ENCODE results near the gene PURA. TPM values are rescaled to one million over a fixed set of nuclear protein-coding genes. Genes with fewer than 3 reads are reported as not detected.

PURA gene
- total and polyA plus RNA-seq, 2 of the 13 experiments (the other 11 are each of a cell fraction or from before 2014, with no cell fraction given): 2.0 to 5.0 TPM

DNA sequence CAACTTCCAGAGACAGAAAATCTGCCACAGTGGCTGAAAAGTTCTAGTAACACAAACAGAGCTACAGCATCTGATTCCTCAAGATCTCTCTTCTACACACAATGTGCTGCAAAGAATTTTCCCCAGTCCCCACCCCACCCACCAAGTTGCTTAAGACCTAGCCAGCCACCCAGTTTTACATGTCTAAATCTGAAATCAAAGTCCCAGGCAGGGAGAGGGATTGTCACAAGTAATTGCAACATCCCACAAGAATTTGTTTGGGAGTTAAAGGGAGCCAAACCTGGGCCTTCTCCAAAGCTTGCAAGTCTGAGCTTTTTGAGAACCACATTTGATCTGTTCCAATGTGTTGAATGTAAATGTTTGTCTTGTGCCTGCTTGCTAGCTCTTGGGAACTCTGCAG lies 27.3 kb downstream of the PURA start:
- BruUV-seq (replicated peaks): no TSS peak
- in situ Hi-C loops (cut with HindIII; ENCODE audit: extremely low pct_ligation_motif_present, low pct_unique_long_range_greater_than_20kb): no loop called here
- CTCF ChIA-PET (ENCODE audit: low intra/inter-chr PET ratio, low total read pairs): no interaction called here
- Histone ChIP-seq H3K4me3 (replicated peaks in 1 of 3; ENCODE audit: insufficient read depth in 1 of 3, low read depth in 2 of 3, low read length in 3 of 3) (no peak overlapping the region), H3K27me3 (ENCODE audit: control insufficient read depth in 1 of 2, insufficient read depth in 2 of 2, low read length in 2 of 2) (0 out of 5 replicates have a peak, but pooled peaks cover 1 to 5% of the 10 kb centered on the region in 2 experiments), H3K27ac (ENCODE audit: extremely low read length, insufficient read depth, low read length) (no peak overlapping the region), H3K9me3 (ENCODE audit: low read length) (no peaks in the 10 kb centered on the region), H3K9ac (ENCODE audit: insufficient read depth, low read depth, low read length) (no peak overlapping the region), H3K36me3 (replicated peaks in 1 of 2; ENCODE audit: control insufficient read depth in 1 of 2, insufficient read depth in 2 of 2, low read length in 2 of 2) (no peaks in the 10 kb centered on the region), H4K20me1 (ENCODE audit: insufficient read depth, low read length) (peaks cover 21% of the 10 kb centered on the region), H3K4me1 (ENCODE audit: insufficient read depth, low read length) (peaks cover 53% of the 10 kb centered on the region), H2AFZ (ENCODE audit: low read length) (no peak overlapping the region), H3K79me2 (ENCODE audit: insufficient read depth, low read length) (no peaks in the 10 kb centered on the region), H3K4me2 (ENCODE audit: low read depth, low read length) (no peak overlapping the region)
- POLR2A ChIA-PET: no interaction called here
- FAIRE-seq (no peak), DNase-seq (ENCODE audit: low spot score) (no peak), ATAC-seq (no peak)
- intact Hi-C loops (cut with micrococcal nuclease; ENCODE audit: unreplicated experiment): loop anchor here (5.0 kb wide), 1 partner anchor 34 kb away; no protein-coding TSS in a partner anchor
- TF ChIP-seq, protein P1, sequence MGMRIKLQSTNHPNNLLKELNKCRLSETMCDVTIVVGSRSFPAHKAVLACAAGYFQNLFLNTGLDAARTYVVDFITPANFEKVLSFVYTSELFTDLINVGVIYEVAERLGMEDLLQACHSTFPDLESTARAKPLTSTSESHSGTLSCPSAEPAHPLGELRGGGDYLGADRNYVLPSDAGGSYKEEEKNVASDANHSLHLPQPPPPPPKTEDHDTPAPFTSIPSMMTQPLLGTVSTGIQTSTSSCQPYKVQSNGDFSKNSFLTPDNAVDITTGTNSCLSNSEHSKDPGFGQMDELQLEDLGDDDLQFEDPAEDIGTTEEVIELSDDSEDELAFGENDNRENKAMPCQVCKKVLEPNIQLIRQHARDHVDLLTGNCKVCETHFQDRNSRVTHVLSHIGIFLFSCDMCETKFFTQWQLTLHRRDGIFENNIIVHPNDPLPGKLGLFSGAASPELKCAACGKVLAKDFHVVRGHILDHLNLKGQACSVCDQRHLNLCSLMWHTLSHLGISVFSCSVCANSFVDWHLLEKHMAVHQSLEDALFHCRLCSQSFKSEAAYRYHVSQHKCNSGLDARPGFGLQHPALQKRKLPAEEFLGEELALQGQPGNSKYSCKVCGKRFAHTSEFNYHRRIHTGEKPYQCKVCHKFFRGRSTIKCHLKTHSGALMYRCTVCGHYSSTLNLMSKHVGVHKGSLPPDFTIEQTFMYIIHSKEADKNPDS (CRISPR knock-in tag; IDR thresholded peaks at IDR 0.05): no peak
- TF ChIP-seq ZFP36 (IDR thresholded peaks at IDR 0.05; ENCODE audit: borderline replicate concordance, low read depth, low read length, partially characterized antibody): no peak
- TF ChIP-seq ZNF788 (CRISPR knock-in tag; IDR thresholded peaks at IDR 0.05; ENCODE audit: borderline replicate concordance): no peak
- no peak for TF ChIP-seq ZNF274 (CRISPR knock-in tag; IDR thresholded peaks at IDR 0.05)
- no peak for TF ChIP-seq ZNF629 (CRISPR knock-in tag; conservative IDR thresholded peaks at IDR 0.05)

DNA sequence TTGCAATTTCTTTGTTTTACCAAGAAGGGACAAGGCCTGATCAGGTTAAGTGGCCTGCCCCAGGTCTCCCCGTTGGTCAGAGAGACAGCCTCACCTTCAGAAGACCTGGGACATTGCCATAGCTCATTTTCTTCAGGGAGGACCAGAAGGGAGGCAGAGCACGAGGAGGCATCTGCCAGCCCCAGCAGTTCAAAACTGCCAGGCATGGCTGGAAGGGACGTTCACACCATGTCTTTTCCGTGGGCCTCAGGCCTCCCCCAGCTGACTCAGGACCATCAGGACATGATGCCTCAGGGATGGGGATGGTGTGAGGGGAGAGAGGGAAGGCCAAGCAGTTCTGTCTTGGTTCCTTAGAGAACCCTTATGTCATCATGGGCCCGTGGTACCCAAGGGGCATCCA lies 28.3 kb downstream of the PURA start:
- CTCF ChIA-PET (ENCODE audit: low intra/inter-chr PET ratio, low total read pairs): interaction anchor here (4.7 kb wide), 1 partner anchor 68 kb away, joined by 37 read pairs; no protein-coding TSS in a partner anchor
- Histone ChIP-seq H3K36me3 (replicated peaks in 1 of 2; ENCODE audit: control insufficient read depth in 1 of 2, insufficient read depth in 2 of 2, low read length in 2 of 2) (no peaks in the 10 kb centered on the region), H3K4me3 (replicated peaks in 1 of 3; ENCODE audit: insufficient read depth in 1 of 3, low read depth in 2 of 3, low read length in 3 of 3) (no peak overlapping the region), H4K20me1 (ENCODE audit: insufficient read depth, low read length) (peaks cover 21% of the 10 kb centered on the region), H3K27ac (ENCODE audit: extremely low read length, insufficient read depth, low read length) (no peak overlapping the region), H3K4me2 (ENCODE audit: low read depth, low read length) (no peak overlapping the region), H3K79me2 (ENCODE audit: insufficient read depth, low read length) (no peaks in the 10 kb centered on the region), H2AFZ (ENCODE audit: low read length) (no peak overlapping the region), H3K9me3 (ENCODE audit: low read length) (no peaks in the 10 kb centered on the region), H3K4me1 (ENCODE audit: insufficient read depth, low read length) (peaks cover 56% of the 10 kb centered on the region), H3K9ac (ENCODE audit: insufficient read depth, low read depth, low read length) (no peak overlapping the region), H3K27me3 (ENCODE audit: control insufficient read depth in 1 of 2, insufficient read depth in 2 of 2, low read length in 2 of 2) (0 out of 5 replicates have a peak, but pooled peaks cover 1 to 5% of the 10 kb centered on the region in 2 experiments)
- DNase-seq (ENCODE audit: low spot score) (no peak), ATAC-seq (no peak), FAIRE-seq (no peak)
- intact Hi-C loops (cut with micrococcal nuclease; ENCODE audit: unreplicated experiment): loop anchor here (5.0 kb wide), 1 partner anchor 35 kb away; no protein-coding TSS in a partner anchor
- in situ Hi-C loops (cut with HindIII; ENCODE audit: extremely low pct_ligation_motif_present, low pct_unique_long_range_greater_than_20kb): no loop called here
- no TSS peak for BruUV-seq (replicated peaks)
- 0% methylated on average over 1 of the region's 5 CpGs for WGBS (ENCODE audit: low lambda C conversion rate)
- POLR2A ChIA-PET: no interaction called here
- TF ChIP-seq, protein P2, sequence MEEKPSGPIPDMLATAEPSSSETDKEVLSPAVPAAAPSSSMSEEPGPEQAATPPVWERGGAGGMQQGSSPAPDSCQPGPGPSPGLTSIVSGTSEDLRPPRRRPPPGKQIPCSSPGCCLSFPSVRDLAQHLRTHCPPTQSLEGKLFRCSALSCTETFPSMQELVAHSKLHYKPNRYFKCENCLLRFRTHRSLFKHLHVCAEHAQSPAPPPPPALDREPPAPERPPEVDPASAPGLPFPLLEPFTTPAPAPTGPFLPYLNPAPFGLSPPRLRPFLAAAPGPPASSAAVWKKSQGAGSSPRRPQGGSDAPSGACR (CRISPR knock-in tag; IDR thresholded peaks at IDR 0.05): no peak
- no peak for TF ChIP-seq CREM (IDR thresholded peaks at IDR 0.05)
- no peak for TF ChIP-seq CREM (CRISPR knock-in tag; IDR thresholded peaks at IDR 0.05)
- no peak for TF ChIP-seq ZBTB42 (CRISPR knock-in tag; IDR thresholded peaks at IDR 0.05)
- TF ChIP-seq SMARCC2 (IDR thresholded peaks at IDR 0.05): no peak
- TF ChIP-seq ZNF260 (CRISPR knock-in tag; IDR thresholded peaks at IDR 0.05; ENCODE audit: borderline replicate concordance, low read depth): no peak
- TF ChIP-seq TAF1 (CRISPR knock-in tag; IDR thresholded peaks at IDR 0.05): no peak
- TF ChIP-seq TP53 (CRISPR knock-in tag; conservative IDR thresholded peaks at IDR 0.05): no peak
- TF ChIP-seq NONO (IDR thresholded peaks at IDR 0.05): no peak
- TF ChIP-seq NONO (CRISPR knock-in tag; conservative IDR thresholded peaks at IDR 0.05): no peak
- no peak for TF ChIP-seq JUND (CRISPR knock-in tag; IDR thresholded peaks at IDR 0.05)
- no peak for TF ChIP-seq ZNF382 (CRISPR knock-in tag; IDR thresholded peaks at IDR 0.05; ENCODE audit: borderline replicate concordance)
